Rectal smooth muscle tissue (tissue), 1 donor: Measurements from ENCODE around the gene SLC24A4.

ENCODE experiments used
- H3K27ac ChIP-seq: one replicate; pipeline ENCODE4 v1.7.0; 2013; ENCODE audit warnings: low read depth, low read length, inconsistent platforms
- H3K27me3 ChIP-seq: one replicate; pipeline ENCODE4 v1.7.0; 2013; ENCODE audit warnings: low read length; ENCODE audit not compliant: control insufficient read depth, insufficient read depth
- H3K36me3 ChIP-seq: one replicate; pipeline ENCODE4 v1.7.0; 2013; ENCODE audit warnings: low read length; ENCODE audit not compliant: control insufficient read depth, insufficient read depth
- H3K4me1 ChIP-seq: one replicate; pipeline ENCODE4 v1.7.0; 2013; ENCODE audit warnings: low read length; ENCODE audit not compliant: control insufficient read depth, insufficient read depth
- H3K4me3 ChIP-seq: one replicate; pipeline ENCODE4 v1.7.0; 2013; ENCODE audit warnings: low read length
- H3K9ac ChIP-seq: one replicate; pipeline ENCODE4 v1.7.0; 2013; ENCODE audit warnings: low read length

Gene SLC24A4

GRCh38 chr14:92499234-92499633 lies 176.3 kb downstream of the SLC24A4 start:
- H3K27ac ChIP-seq = no peak overlapping the region
- no peak overlapping the region for H3K9ac ChIP-seq
- no peak overlapping the region for H3K4me3 ChIP-seq
- H3K27me3 ChIP-seq = no peaks in the 10 kb centered on the region
- H3K4me1 ChIP-seq = no peaks in the 10 kb centered on the region
- H3K36me3 ChIP-seq = no peaks in the 10 kb centered on the region

GRCh38 chr14:92500491-92500941 lies 177.6 kb downstream of the SLC24A4 start:
- Histone ChIP-seq H3K27ac (no peak overlapping the region), H3K4me1 (no peaks in the 10 kb centered on the region), H3K9ac (no peak overlapping the region), H3K36me3 (no peaks in the 10 kb centered on the region), H3K27me3 (no peaks in the 10 kb centered on the region), H3K4me3 (no peak overlapping the region)

GRCh38 chr14:92501891-92502351 lies 179.0 kb downstream of the SLC24A4 start:
- H3K27me3 ChIP-seq = no peaks in the 10 kb centered on the region
- H3K4me3 ChIP-seq = no peak overlapping the region
- no peak overlapping the region for H3K27ac ChIP-seq
- H3K4me1 ChIP-seq = no peaks in the 10 kb centered on the region
- H3K9ac ChIP-seq = no peak overlapping the region
- H3K36me3 ChIP-seq = no peaks in the 10 kb centered on the region

- Histone ChIP-seq H3K27me3 (no peaks in the 10 kb centered on the region), H3K4me1 (no peaks in the 10 kb centered on the region), H3K9ac (no peak overlapping the region), H3K36me3 (no peaks in the 10 kb centered on the region), H3K27ac (no peak overlapping the region), H3K4me3 (no peak overlapping the region)
Measured at GRCh38 chr14:92502541-92503286, 179.7 kb downstream of the SLC24A4 start.

GRCh38 chr14:92503756-92504491 lies 181.0 kb downstream of the SLC24A4 start:
- H3K27me3 ChIP-seq = no peaks in the 10 kb centered on the region
- H3K27ac ChIP-seq = no peak overlapping the region
- no peak overlapping the region for H3K4me3 ChIP-seq
- H3K4me1 ChIP-seq = no peaks in the 10 kb centered on the region
- H3K9ac ChIP-seq = no peak overlapping the region
- no peaks in the 10 kb centered on the region for H3K36me3 ChIP-seq

GRCh38 chr14:92505826-92506225 lies 182.9 kb downstream of the SLC24A4 start:
- no peaks in the 10 kb centered on the region for H3K27me3 ChIP-seq
- no peak overlapping the region for H3K27ac ChIP-seq
- no peak overlapping the region for H3K9ac ChIP-seq
- no peaks in the 10 kb centered on the region for H3K4me1 ChIP-seq
- H3K4me3 ChIP-seq = no peak overlapping the region
- no peaks in the 10 kb centered on the region for H3K36me3 ChIP-seq

- no peaks in the 10 kb centered on the region for H3K27me3 ChIP-seq
- H3K4me1 ChIP-seq = no peaks in the 10 kb centered on the region
- H3K36me3 ChIP-seq = no peaks in the 10 kb centered on the region
- H3K27ac ChIP-seq = no peak overlapping the region
- H3K9ac ChIP-seq = no peak overlapping the region
- H3K4me3 ChIP-seq = no peak overlapping the region
Measured at GRCh38 chr14:92506231-92506630, 183.3 kb downstream of the SLC24A4 start.

GRCh38 chr14:92507174-92507768 lies 184.3 kb downstream of the SLC24A4 start:
- Histone ChIP-seq H3K27me3 (no peaks in the 10 kb centered on the region), H3K9ac (no peak overlapping the region), H3K4me3 (no peak overlapping the region), H3K4me1 (peaks cover 4% of the 10 kb centered on the region), H3K36me3 (no peaks in the 10 kb centered on the region), H3K27ac (no peak overlapping the region)

- Histone ChIP-seq H3K36me3 (no peaks in the 10 kb centered on the region), H3K27ac (no peak overlapping the region), H3K4me1 (peaks cover 12% of the 10 kb centered on the region), H3K4me3 (no peak overlapping the region), H3K27me3 (no peaks in the 10 kb centered on the region), H3K9ac (no peak overlapping the region)
Measured at GRCh38 chr14:92510972-92511371, 188.0 kb downstream of the SLC24A4 start.

GRCh38 chr14:92511453-92512238 lies 188.7 kb downstream of the SLC24A4 start:
- Histone ChIP-seq H3K36me3 (no peaks in the 10 kb centered on the region), H3K27me3 (no peaks in the 10 kb centered on the region), H3K4me3 (no peak overlapping the region), H3K27ac (peak overlapping the region; percentile 51), H3K9ac (no peak overlapping the region), H3K4me1 (peaks cover 12% of the 10 kb centered on the region)

- H3K4me3 ChIP-seq = peak overlapping the region; percentile 92
- peaks cover 12% of the 10 kb centered on the region for H3K4me1 ChIP-seq
- peak overlapping the region; percentile 92 for H3K27ac ChIP-seq
- H3K36me3 ChIP-seq = no peaks in the 10 kb centered on the region
- no peak overlapping the region for H3K9ac ChIP-seq
- H3K27me3 ChIP-seq = no peaks in the 10 kb centered on the region
Measured at GRCh38 chr14:92512807-92513203, 189.8 kb downstream of the SLC24A4 start.
